ENCODE results near the gene PIEZO1.
"Not testable (repeated sequence)": the region's sequence is repeated elsewhere in the genome, so short reads cannot be mapped to it uniquely, and the experiment has no call there.

PIEZO1 gene

GRCh38 chr16:88678224-88678979 lies 106.6 kb downstream of the PIEZO1 start:
- H3K4me3 ChIP-seq (ENCODE audit: low read depth, low read length): no peak overlapping the region

- no peak overlapping the region for H3K4me3 ChIP-seq (ENCODE audit: low read depth, low read length)
Measured at GRCh38 chr16:88677721-88678120, 107.3 kb downstream of the PIEZO1 start.

- H3K4me3 ChIP-seq (ENCODE audit: low read depth, low read length): no peak overlapping the region
Measured at GRCh38 chr16:88676502-88677242, 108.3 kb downstream of the PIEZO1 start.

GRCh38 chr16:88673716-88674379 lies 111.2 kb downstream of the PIEZO1 start:
- H3K4me3 ChIP-seq (ENCODE audit: low read depth, low read length): no peak overlapping the region

- H3K4me3 ChIP-seq (ENCODE audit: low read depth, low read length): no peak overlapping the region
Measured at GRCh38 chr16:88672776-88673175, 112.2 kb downstream of the PIEZO1 start.

GRCh38 chr16:88671806-88672205 lies 113.2 kb downstream of the PIEZO1 start:
- no peak overlapping the region for H3K4me3 ChIP-seq (ENCODE audit: low read depth, low read length)

- no peak overlapping the region for H3K4me3 ChIP-seq (ENCODE audit: low read depth, low read length)
Measured at GRCh38 chr16:88669980-88670379, 115.0 kb downstream of the PIEZO1 start.

GRCh38 chr16:88669493-88669892 lies 115.5 kb downstream of the PIEZO1 start:
- H3K4me3 ChIP-seq (ENCODE audit: low read depth, low read length): not testable (repeated sequence)

- no peak overlapping the region for H3K4me3 ChIP-seq (ENCODE audit: low read depth, low read length)
Measured at GRCh38 chr16:88667461-88667860, 117.6 kb downstream of the PIEZO1 start.

GRCh38 chr16:88665570-88665969 lies 119.5 kb downstream of the PIEZO1 start:
- no peak overlapping the region for H3K4me3 ChIP-seq (ENCODE audit: low read depth, low read length)
